Natural killer cell (primary cell): ENCODE data around the gene PPP1R14C. TPM values are rescaled to one million over a fixed set of nuclear protein-coding genes. Genes with fewer than 3 reads are reported as not detected.

Source experiments
- ATAC-seq, 3 donors: fragments of 150-1000 bp in 2 of 3; fragments of 200-7000 bp in 1 of 3; cut with Tn5 transposase; 1 replicate in 1 of 3; 2 replicates in 2 of 3; pipeline ENCODE4 v1.10.0; 2021; ENCODE audit warnings: mild to moderate bottlenecking in 2 of 3, moderate library complexity in 2 of 3
- DNase-seq, 2 donors: peaks; one replicate each; pipeline versions ENCODE4 v3.0.0 to v3.0.0-alpha.2; 2013 to 2021; ENCODE audit warnings: mixed read lengths in 1 of 2
- H3K27ac ChIP-seq: one replicate; pipeline ENCODE4 v1.5.1; 2013; ENCODE audit warnings: mild to moderate bottlenecking, low read length
- H3K27me3 ChIP-seq: one replicate; pipeline ENCODE4 v1.6.1; 2013; ENCODE audit warnings: low read length; ENCODE audit not compliant: control insufficient read depth, insufficient read depth
- H3K36me3 ChIP-seq: one replicate; pipeline ENCODE4 v1.6.1; 2013; ENCODE audit warnings: low read length; ENCODE audit not compliant: control insufficient read depth, insufficient read depth
- H3K4me1 ChIP-seq: one replicate; pipeline ENCODE4 v1.6.1; 2013; ENCODE audit warnings: low read length; ENCODE audit not compliant: control insufficient read depth, insufficient read depth
- H3K4me3 ChIP-seq: one replicate; pipeline ENCODE4 v1.5.1; 2013; ENCODE audit warnings: low read length
- H3K9me3 ChIP-seq: one replicate; pipeline ENCODE4 v1.6.1; 2013; ENCODE audit warnings: low read length; ENCODE audit not compliant: control insufficient read depth, insufficient read depth
- H3K27ac Mint-ChIP-seq, 2 donors: one replicate each; pipeline ENCODE4 v1.8.0; 2022; ENCODE audit warnings: mild to moderate bottlenecking in 2 of 2, mixed read lengths in 2 of 2, moderate library complexity in 1 of 2
- H3K27me3 Mint-ChIP-seq, 2 donors: one replicate each; pipeline ENCODE4 v1.8.0; 2022; ENCODE audit warnings: low read depth in 2 of 2, mixed read lengths in 2 of 2
- H3K36me3 Mint-ChIP-seq: one replicate; pipeline ENCODE4 v1.8.0; 2022; ENCODE audit warnings: mixed read lengths
- H3K4me1 Mint-ChIP-seq, 2 donors: one replicate each; pipeline ENCODE4 v1.8.0; 2022; ENCODE audit warnings: mixed read lengths in 2 of 2
- H3K4me3 Mint-ChIP-seq: one replicate; pipeline ENCODE4 v1.8.0; 2022; ENCODE audit warnings: mild to moderate bottlenecking, moderate library complexity, mixed read lengths
- H3K9me3 Mint-ChIP-seq, 2 donors: one replicate each; pipeline ENCODE4 v1.8.0; 2022; ENCODE audit warnings: mixed read lengths in 2 of 2
- WGBS: methylation state at CpG from one replicate; pipeline ENCODE4 v1.1.7; 2013; ENCODE audit warnings: missing lambda C conversion rate; ENCODE audit not compliant: insufficient coverage; 5-methylcytosine and 5-hydroxymethylcytosine counted together
- intact Hi-C: fragments of 100-400 bp; cut with micrococcal nuclease; formaldehyde crosslinking; loops from one replicate; pipeline ENCODE4 v1.14.2; 2022
- total RNA-seq, 4 donors: library from RNA; stranded (reverse); fragments of 120-200 nt in 1 of 4; gene quantifications; one replicate each; pipeline versions ENCODE4 v1.2.3 to v1.2.4, GENCODE V29; 2013 to 2022
- TF ChIP-seq, protein P1 (sequence below): fragments of 200-600 bp; IDR thresholded peaks from one replicate; pipeline ENCODE4 v1.8.0; 2022; ENCODE audit warnings: antibody characterized with exemption

PPP1R14C gene
- total RNA-seq, 3 donors from 2014 or later (not counting 1 experiment from before 2014, with no cell fraction given) = not detected

DNA sequence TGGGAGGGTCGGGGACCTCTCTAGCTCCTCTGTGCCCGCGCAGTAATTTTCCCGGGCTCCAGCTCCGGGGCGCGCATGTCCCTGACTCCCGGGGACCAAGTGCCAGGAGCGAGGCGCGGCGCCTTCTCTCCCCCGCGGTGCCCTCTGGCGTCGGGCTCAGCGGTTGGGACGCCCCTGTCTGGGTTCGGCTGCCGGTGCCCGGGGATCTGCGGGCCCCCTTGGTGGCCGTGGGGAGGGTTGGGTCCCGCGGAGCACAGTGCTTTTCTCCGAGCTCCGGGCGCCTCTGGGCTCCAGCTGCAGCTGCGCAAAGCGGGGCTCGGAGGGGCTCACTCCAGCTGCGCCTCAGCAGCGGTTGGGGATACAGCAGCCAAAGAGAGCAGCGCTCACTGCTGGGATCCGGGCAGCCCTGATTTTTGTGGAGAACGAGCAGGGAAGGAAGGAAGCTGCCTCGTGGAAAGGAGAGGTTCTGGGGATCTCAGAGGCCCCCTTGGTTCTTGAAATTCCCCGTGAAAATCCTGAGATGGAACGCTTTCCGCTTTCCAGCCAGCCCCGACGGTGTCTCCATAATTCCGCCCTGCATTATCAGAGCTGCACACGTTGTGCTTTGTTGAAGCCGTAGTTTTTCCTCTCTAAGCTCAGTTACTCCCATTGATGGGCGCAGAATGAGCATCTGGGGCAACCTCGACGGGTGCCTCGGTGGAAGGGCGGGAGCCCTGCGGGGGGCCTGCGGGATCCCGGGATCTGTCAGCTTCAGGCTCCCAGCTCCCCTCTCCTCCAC, 861 bp downstream of the PPP1R14C start:
- Histone ChIP-seq H3K36me3 (no peaks in the 10 kb centered on the region), H3K27ac (no peak overlapping the region), H3K9me3 (no peaks in the 10 kb centered on the region), H3K4me1 (peaks cover 22% of the 10 kb centered on the region), H3K4me3 (no peak overlapping the region), H3K27me3 (peaks cover 36% of the 10 kb centered on the region)
- peak overlapping the region; percentile 45 for H3K4me3 Mint-ChIP-seq
- no peak overlapping the region for H3K27ac Mint-ChIP-seq
- no peaks in the 10 kb centered on the region for H3K9me3 Mint-ChIP-seq
- peaks cover 56 to 85% of the 10 kb centered on the region in 2 donors for H3K27me3 Mint-ChIP-seq
- no peak for ATAC-seq
- DNase-seq = no peak
- H3K36me3 Mint-ChIP-seq = no peaks in the 10 kb centered on the region
- TF ChIP-seq, protein P1, sequence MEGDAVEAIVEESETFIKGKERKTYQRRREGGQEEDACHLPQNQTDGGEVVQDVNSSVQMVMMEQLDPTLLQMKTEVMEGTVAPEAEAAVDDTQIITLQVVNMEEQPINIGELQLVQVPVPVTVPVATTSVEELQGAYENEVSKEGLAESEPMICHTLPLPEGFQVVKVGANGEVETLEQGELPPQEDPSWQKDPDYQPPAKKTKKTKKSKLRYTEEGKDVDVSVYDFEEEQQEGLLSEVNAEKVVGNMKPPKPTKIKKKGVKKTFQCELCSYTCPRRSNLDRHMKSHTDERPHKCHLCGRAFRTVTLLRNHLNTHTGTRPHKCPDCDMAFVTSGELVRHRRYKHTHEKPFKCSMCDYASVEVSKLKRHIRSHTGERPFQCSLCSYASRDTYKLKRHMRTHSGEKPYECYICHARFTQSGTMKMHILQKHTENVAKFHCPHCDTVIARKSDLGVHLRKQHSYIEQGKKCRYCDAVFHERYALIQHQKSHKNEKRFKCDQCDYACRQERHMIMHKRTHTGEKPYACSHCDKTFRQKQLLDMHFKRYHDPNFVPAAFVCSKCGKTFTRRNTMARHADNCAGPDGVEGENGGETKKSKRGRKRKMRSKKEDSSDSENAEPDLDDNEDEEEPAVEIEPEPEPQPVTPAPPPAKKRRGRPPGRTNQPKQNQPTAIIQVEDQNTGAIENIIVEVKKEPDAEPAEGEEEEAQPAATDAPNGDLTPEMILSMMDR = no peak
- intact Hi-C loops = no loop called here
- 7% methylated on average over 53 of the region's 53 CpGs for WGBS
- H3K4me1 Mint-ChIP-seq = no peaks in the 10 kb centered on the region

DNA sequence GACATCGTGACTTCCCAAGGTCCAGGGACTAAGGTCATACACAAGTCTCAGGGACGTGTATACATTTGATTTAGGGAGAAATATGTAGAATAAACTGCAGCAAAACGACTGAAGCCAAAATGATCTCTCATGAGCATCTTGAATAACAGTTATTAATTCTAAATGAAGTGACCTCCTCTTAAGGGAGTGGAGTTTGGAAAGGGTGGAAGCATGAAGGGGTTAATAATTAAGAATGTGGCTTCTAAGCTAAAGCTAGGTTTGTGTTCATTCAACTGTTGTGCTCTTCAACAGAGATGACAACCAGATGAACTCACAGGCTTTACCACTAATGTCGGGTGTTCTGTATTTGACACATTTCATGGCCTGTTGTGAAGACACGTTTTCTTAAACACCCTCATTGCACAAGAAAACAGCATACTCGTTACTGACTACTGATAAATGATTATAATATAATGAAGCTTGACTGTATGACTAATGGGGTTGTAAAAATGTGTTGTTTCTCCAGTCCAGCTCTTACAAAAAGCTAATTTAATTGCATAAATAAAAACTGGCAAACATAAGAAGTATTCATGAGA, 1.5 kb downstream of the PPP1R14C start:
- DNase-seq = no peak
- H3K4me3 Mint-ChIP-seq = peak overlapping the region; percentile 45
- H3K27me3 Mint-ChIP-seq = peaks cover 54 to 82% of the 10 kb centered on the region in 2 donors
- intact Hi-C loops = no loop called here
- H3K4me1 Mint-ChIP-seq = no peaks in the 10 kb centered on the region
- no peak overlapping the region for H3K27ac ChIP-seq
- TF ChIP-seq, protein P1 = no peak
- H3K4me1 ChIP-seq = peaks cover 22% of the 10 kb centered on the region
- H3K36me3 Mint-ChIP-seq = no peaks in the 10 kb centered on the region
- no peaks in the 10 kb centered on the region for H3K9me3 Mint-ChIP-seq
- H3K9me3 ChIP-seq = no peaks in the 10 kb centered on the region
- 24% methylated on average over 4 of the region's 6 CpGs for WGBS
- no peaks in the 10 kb centered on the region for H3K36me3 ChIP-seq
- ATAC-seq = no peak
- H3K4me3 ChIP-seq = no peak overlapping the region
- H3K27ac Mint-ChIP-seq = no peak overlapping the region
- H3K27me3 ChIP-seq = peaks cover 36% of the 10 kb centered on the region

DNA sequence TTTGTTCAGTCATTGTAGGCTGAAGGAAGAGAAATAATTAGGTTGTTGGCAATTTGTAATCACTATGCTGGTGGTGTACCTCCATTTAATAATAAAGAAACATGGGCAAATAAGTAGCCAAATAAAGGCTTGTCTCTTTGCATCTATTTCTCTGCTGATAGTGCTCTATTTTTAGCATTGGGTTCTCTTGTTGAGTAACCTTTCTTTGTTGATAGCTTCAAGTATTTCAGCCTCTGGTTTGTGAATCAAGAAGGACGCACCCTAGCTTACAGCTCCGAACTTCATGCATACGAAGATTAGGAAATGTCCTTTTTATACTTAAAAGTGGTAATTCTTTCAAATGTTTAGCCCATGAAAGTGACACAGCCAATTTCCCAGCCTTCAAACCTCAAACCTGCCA, 2.6 kb downstream of the PPP1R14C start:
- no peak for ATAC-seq
- Histone ChIP-seq H3K27me3 (peaks cover 36% of the 10 kb centered on the region), H3K27ac (no peak overlapping the region), H3K36me3 (no peaks in the 10 kb centered on the region), H3K9me3 (no peaks in the 10 kb centered on the region), H3K4me1 (peaks cover 22% of the 10 kb centered on the region), H3K4me3 (no peak overlapping the region)
- TF ChIP-seq, protein P1 = no peak
- DNase-seq = no peak
- intact Hi-C loops = no loop called here
- Mint-ChIP-seq H3K4me1 (peaks cover 0 to 3% of the 10 kb centered on the region in 2 donors), H3K27me3 (peaks cover 57 to 76% of the 10 kb centered on the region in 2 donors), H3K9me3 (no peaks in the 10 kb centered on the region), H3K36me3 (no peaks in the 10 kb centered on the region), H3K27ac (no peak overlapping the region), H3K4me3 (no peak overlapping the region)
- WGBS = 9% methylated on average over 3 of the region's 3 CpGs
